Measurements from ENCODE around the gene MAML2. TPM values are rescaled to one million over a fixed set of nuclear protein-coding genes. Genes with fewer than 3 reads are reported as not detected.

MAML2 gene
- total and polyA plus RNA-seq, 2 of the 13 experiments (the other 11 are each of a cell fraction or from before 2014, with no cell fraction given): 2.3 to 25.9 TPM

DNA sequence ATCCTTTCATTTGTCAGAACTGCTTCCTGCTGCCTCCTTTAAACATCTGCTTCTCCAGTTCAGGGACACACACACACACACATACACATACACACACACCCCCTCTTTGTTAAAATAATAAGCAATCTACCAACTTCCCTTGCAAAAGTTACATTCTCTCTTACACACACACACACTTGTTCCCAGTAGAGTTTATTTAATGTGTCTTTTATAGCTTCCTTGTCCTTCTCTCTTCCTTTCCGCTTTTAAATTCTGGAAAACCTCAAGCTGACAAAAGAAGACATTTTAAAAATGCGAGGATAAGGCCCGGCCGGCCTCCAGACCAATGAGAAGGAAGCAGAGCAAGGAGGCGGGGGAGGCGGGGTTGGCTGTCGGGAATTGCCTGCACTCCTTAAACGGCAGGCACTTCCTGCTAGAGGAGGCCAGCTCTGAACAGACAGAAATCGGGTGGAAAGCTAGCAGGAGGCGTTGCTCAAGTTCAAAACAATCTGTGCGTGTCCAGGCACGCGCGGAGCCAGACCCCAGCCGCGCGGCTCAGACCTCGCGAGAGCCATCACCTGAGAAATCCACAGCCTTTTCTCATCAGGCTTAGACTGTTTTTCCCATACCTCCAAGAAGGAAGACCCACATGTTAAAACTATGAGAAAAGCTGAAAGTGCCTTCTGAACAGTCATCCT is 99.9 kb downstream of the MAML2 start (continued):
- TF ChIP-seq KDM2A (CRISPR knock-in tag; IDR thresholded peaks at IDR 0.05; ENCODE audit: borderline replicate concordance, low read depth) (no peak), KMT2A (CRISPR knock-in tag; IDR thresholded peaks at IDR 0.05) (0 out of 2 replicates have a peak, but pooled peaks have one; percentile 27), CHD2 (IDR thresholded peaks at IDR 0.05; ENCODE audit: low read depth, low read length) (peak; percentile 86), ARID5B (CRISPR knock-in tag; IDR thresholded peaks at IDR 0.05) (0 out of 2 replicates have a peak, but pooled peaks have one; percentile 18), ZMAT3 (CRISPR knock-in tag; conservative IDR thresholded peaks at IDR 0.05) (no peak), FOXM1 (CRISPR knock-in tag; IDR thresholded peaks at IDR 0.05) (no peak), YEATS4 (CRISPR knock-in tag; IDR thresholded peaks at IDR 0.05; ENCODE audit: borderline replicate concordance) (no peak), ELF1 (CRISPR knock-in tag; IDR thresholded peaks at IDR 0.05) (peak; percentile 57), SMAD9 (CRISPR knock-in tag; IDR thresholded peaks at IDR 0.05) (0 out of 2 replicates have a peak, but pooled peaks have one; percentile 37), SOX6 (IDR thresholded peaks at IDR 0.05) (no peak), SOX6 (CRISPR knock-in tag; IDR thresholded peaks at IDR 0.05) (no peak), GABPB1 (CRISPR knock-in tag; IDR thresholded peaks at IDR 0.05) (peak; percentile 40; the same call in 1 of the 2 replicates), TBX2 (CRISPR knock-in tag; IDR thresholded peaks at IDR 0.05; ENCODE audit: borderline replicate concordance) (0 out of 2 replicates have a peak, but pooled peaks have one; percentile 39)
- TF ChIP-seq, protein P1, sequence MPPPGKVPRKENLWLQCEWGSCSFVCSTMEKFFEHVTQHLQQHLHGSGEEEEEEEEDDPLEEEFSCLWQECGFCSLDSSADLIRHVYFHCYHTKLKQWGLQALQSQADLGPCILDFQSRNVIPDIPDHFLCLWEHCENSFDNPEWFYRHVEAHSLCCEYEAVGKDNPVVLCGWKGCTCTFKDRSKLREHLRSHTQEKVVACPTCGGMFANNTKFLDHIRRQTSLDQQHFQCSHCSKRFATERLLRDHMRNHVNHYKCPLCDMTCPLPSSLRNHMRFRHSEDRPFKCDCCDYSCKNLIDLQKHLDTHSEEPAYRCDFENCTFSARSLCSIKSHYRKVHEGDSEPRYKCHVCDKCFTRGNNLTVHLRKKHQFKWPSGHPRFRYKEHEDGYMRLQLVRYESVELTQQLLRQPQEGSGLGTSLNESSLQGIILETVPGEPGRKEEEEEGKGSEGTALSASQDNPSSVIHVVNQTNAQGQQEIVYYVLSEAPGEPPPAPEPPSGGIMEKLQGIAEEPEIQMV (CRISPR knock-in tag; IDR thresholded peaks at IDR 0.05; ENCODE audit: low read depth): no peak
